ENCODE data around the gene C16orf54.
A peak's percentile ranks its signal among the peaks of the same experiment; 100 is the strongest.
"Not testable (repeated sequence)": the region's sequence is repeated elsewhere in the genome, so short reads cannot be mapped to it uniquely, and the experiment has no call there.

C16orf54 gene

GRCh38 chr16:29767062-29767461 lies 21.3 kb upstream of the C16orf54 start:
- DNase-seq = no peak

GRCh38 chr16:29766571-29766970 lies 20.8 kb upstream of the C16orf54 start:
- no peak for DNase-seq

GRCh38 chr16:29765167-29766032 lies 19.6 kb upstream of the C16orf54 start:
- no peak for DNase-seq

- no peak for DNase-seq
These were observed 17.5 kb upstream of the C16orf54 start for GRCh38 chr16:29763326-29763725.

- DNase-seq = no peak
These were observed 16.1 kb upstream of the C16orf54 start for GRCh38 chr16:29761882-29762281.

- not testable (repeated sequence) for DNase-seq
These were observed 15.5 kb upstream of the C16orf54 start for GRCh38 chr16:29761280-29761651.

GRCh38 chr16:29760567-29761279 lies 14.9 kb upstream of the C16orf54 start:
- DNase-seq = no peak

GRCh38 chr16:29757950-29758466 lies 12.2 kb upstream of the C16orf54 start:
- no peak for DNase-seq

GRCh38 chr16:29757086-29757485 lies 11.3 kb upstream of the C16orf54 start:
- not testable (repeated sequence) for DNase-seq

GRCh38 chr16:29756654-29757053 lies 10.9 kb upstream of the C16orf54 start:
- no peak for DNase-seq

- DNase-seq = no peak
These were observed 7.7 kb upstream of the C16orf54 start for GRCh38 chr16:29753516-29753915.

- not testable (repeated sequence) for DNase-seq
These were observed 3.0 kb upstream of the C16orf54 start for GRCh38 chr16:29748760-29749149.

GRCh38 chr16:29747947-29748759 lies 2.4 kb upstream of the C16orf54 start:
- DNase-seq = no peak

GRCh38 chr16:29746518-29746917 lies 728 bp upstream of the C16orf54 start:
- not testable (repeated sequence) for DNase-seq

- peak; percentile 66 for DNase-seq
These were observed 503 bp downstream of the C16orf54 start for GRCh38 chr16:29745121-29745852.

- DNase-seq = no peak
These were observed 1.2 kb downstream of the C16orf54 start for GRCh38 chr16:29744541-29745101.

GRCh38 chr16:29743827-29744531 lies 1.8 kb downstream of the C16orf54 start:
- DNase-seq = peak; percentile 23

GRCh38 chr16:29743475-29743826 lies 2.3 kb downstream of the C16orf54 start:
- no peak for DNase-seq

- DNase-seq = no peak
These were observed 3.0 kb downstream of the C16orf54 start for GRCh38 chr16:29742683-29743275.

GRCh38 chr16:29740630-29741015 lies 5.2 kb downstream of the C16orf54 start:
- DNase-seq = not testable (repeated sequence)

Measured in stimulated activated naive CD4-positive, alpha-beta T cell treated with Interleukin-2 at 50 U/mL for 16 hours (primary cell).